ENCODE measurements around the gene SCAPER.
"Not testable (repeated sequence)": the region's sequence is repeated elsewhere in the genome, so short reads cannot be mapped to it uniquely, and the experiment has no call there.

SCAPER gene

GRCh38 chr15:76860201-76860600 is 44.9 kb downstream of the SCAPER start:
- no peak for DNase-seq

- not testable (repeated sequence) for DNase-seq
Observed at GRCh38 chr15:76850367-76850766, 54.8 kb downstream of the SCAPER start.

- no peak for DNase-seq
Observed at GRCh38 chr15:76846782-76847181, 58.4 kb downstream of the SCAPER start.

GRCh38 chr15:76844096-76844495 is 61.0 kb downstream of the SCAPER start:
- no peak for DNase-seq

GRCh38 chr15:76843269-76843668 is 61.9 kb downstream of the SCAPER start:
- no peak for DNase-seq

GRCh38 chr15:76840830-76841460 is 64.2 kb downstream of the SCAPER start:
- no peak for DNase-seq

GRCh38 chr15:76839173-76839572 is 66.0 kb downstream of the SCAPER start:
- DNase-seq: no peak

GRCh38 chr15:76837474-76837873 is 67.7 kb downstream of the SCAPER start:
- DNase-seq: no peak

GRCh38 chr15:76829939-76830338 is 75.2 kb downstream of the SCAPER start:
- DNase-seq: no peak

GRCh38 chr15:76823890-76824289 is 81.2 kb downstream of the SCAPER start:
- no peak for DNase-seq

GRCh38 chr15:76823303-76823702 is 81.8 kb downstream of the SCAPER start:
- DNase-seq: no peak

GRCh38 chr15:76818926-76819325 is 86.2 kb downstream of the SCAPER start:
- DNase-seq: not testable (repeated sequence)

GRCh38 chr15:76815421-76815820 is 89.7 kb downstream of the SCAPER start:
- no peak for DNase-seq

GRCh38 chr15:76812381-76812780 is 92.8 kb downstream of the SCAPER start:
- no peak for DNase-seq

GRCh38 chr15:76809412-76810103 is 95.6 kb downstream of the SCAPER start:
- no peak for DNase-seq

- no peak for DNase-seq
Observed at GRCh38 chr15:76803049-76803571, 102.0 kb downstream of the SCAPER start.

GRCh38 chr15:76802411-76802810 is 102.7 kb downstream of the SCAPER start:
- no peak for DNase-seq

GRCh38 chr15:76799760-76800159 is 105.4 kb downstream of the SCAPER start:
- no peak for DNase-seq

- no peak for DNase-seq
Observed at GRCh38 chr15:76795217-76795616, 109.9 kb downstream of the SCAPER start.

- no peak for DNase-seq
Observed at GRCh38 chr15:76793162-76793561, 112.0 kb downstream of the SCAPER start.

- no peak for DNase-seq
Observed at GRCh38 chr15:76791511-76791910, 113.6 kb downstream of the SCAPER start.

- DNase-seq: no peak
Observed at GRCh38 chr15:76787273-76787672, 117.9 kb downstream of the SCAPER start.

- no peak for DNase-seq
Observed at GRCh38 chr15:76776969-76777368, 128.2 kb downstream of the SCAPER start.

GRCh38 chr15:76776480-76776879 is 128.7 kb downstream of the SCAPER start:
- DNase-seq: no peak

GRCh38 chr15:76773234-76773633 is 131.9 kb downstream of the SCAPER start:
- DNase-seq: no peak
